ENCODE data around the gene BDKRB2.

Gene BDKRB2

DNA sequence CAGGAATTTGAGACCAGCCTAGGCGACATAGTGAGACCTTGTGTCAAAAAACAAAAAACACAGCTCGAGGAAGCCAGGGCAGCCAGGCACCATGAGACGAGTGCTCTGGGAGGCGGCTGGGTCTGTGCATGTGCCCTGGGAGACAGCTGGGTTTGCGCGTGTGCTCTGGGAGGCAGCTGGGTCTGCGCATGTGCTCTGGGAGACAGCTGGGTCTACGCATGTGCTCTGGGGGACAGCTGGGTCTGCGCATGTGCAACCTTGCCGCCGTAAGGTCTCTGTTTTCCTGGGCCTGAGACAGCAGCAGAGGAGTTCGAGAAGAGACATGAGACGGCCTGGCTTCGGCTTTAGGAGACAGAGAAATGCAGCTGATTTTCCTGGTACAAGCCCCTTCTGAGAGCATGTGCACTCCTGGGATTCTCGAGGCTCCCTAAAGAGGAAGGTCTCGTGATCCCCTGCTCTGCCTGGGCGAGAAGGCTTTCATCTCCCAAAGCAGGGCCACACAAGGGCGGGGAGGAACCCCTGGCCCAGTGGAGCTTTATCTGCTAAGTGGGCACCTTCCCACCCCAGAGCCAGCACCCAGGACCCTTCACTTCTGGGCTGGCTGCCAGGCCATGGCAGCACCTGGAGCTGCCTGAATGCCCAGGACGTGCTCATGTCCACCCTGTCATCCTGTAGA is 47.8 kb downstream of the BDKRB2 start:
- no peak for DNase-seq (ENCODE audit: low read depth in 2 of 2)

DNA sequence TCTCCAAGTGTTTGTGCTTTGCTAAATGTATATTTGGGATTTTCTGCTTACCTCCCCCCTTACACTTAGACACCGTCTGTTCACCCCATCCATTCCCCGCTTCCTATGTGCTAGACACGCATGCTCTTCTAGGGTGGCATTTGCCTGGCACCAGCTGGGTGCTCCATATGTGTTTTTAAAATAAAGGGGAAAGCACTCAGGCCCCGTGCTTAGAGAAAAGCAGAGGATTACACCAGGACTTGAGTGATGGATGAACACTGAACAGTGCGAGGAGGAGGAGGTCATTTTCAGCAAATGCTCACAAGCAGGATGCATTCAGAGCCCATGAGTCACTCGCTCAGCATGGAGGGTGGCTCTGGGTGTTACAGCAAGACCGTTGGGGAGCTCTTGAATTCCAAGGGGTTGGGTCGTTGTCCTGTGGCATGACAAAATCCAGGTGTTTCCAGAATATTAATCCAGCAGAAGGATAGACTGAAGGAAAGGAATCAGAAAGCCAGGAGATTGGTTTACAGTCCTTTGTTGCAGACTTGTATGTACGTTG is 48.4 kb downstream of the BDKRB2 start:
- no peak for DNase-seq (ENCODE audit: low read depth in 2 of 2)

DNA sequence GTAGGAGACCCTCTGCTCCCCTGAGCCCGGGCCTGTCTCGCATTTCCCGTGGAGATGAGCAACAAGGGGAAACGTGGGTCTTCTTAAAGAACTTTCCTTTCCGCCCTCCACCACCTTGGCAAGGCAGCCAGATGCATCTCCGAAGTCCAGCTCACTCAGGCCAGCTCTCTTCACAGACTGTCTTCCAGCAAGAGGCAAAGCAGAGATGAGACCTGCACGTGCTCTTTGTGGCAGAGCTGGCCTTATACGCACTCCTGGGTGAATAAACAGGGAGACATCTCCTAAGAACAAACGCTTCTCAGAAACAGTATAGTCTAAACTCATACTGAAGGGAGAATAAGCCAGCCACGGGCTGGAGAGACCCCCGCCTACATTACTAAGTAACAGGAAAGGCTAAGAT is 50.0 kb downstream of the BDKRB2 start:
- DNase-seq (ENCODE audit: low read depth in 2 of 2) = no peak

DNA sequence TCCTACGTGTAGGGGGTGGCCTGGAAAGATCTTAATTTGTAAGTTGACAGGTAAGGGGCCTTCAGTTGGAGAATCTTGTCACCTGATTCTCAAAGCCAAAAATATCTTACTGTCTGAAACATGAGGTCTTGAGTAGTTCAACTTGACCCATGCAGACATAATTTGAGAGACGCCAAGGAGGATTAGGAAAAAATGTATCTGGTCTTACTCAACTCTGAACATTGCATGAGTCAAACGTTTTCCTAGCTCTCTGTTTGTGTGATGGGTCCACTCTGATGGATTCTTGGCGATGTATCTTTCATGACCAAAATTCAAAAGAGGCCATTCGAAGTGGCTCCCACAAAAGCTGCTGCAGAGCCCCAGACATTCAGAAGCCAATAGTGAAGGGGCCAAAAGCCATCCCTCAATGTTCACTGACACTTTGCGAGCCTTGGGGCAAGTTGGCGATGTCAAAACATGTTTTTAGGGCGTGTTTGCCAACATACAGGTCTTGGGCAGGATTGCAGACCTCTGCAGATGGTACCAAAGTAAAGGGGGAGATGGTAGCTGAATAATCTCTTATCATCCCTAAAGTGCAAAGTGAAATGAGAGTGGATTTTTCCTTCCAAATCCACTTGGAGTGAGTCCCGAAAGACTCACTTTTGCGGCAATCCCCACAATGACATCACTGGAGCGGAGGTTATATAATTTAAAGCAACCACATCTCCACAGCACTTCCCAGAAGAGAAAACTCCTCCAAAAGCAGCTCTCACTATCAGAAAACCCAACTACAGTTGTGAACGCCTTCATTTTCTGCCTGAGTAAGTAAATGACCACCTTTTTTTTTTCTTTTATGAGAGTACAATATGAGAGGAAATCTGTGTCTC is 51.1 kb downstream of the BDKRB2 start, which contains the start of gene BDKRB1:
Gene BDKRB1, plus strand, starts transcription at position 710 of the 866 bp plus-strand sequence. CDS start 7,473 bp downstream, outside the sequence.
- DNase-seq (ENCODE audit: low read depth in 2 of 2) = no peak

DNA sequence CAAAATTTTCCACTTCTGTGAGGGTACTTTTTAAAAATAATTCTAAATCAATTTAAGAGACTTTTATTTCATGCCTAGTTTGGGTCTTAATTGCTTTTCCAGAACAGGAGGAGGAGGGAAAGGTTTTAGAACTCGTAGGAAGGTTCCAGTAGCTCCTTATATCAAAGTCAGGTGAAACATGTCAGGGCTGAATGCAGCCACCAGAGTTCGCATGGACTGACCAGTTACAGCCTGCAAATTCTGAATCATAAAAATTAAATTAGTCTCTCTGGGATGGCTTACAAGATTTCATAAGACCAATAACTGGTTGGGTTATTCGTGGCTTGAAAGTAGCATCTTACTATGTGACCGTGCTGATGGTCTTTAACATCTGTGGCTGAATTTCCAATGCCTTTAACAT is 51.8 kb downstream of the BDKRB2 start:
- no peak for DNase-seq (ENCODE audit: low read depth in 2 of 2)

- DNase-seq (ENCODE audit: low read depth in 2 of 2) = no peak
Observed at GRCh38 chr14:96257056-96257455, 52.4 kb downstream of the BDKRB2 start.

- DNase-seq (ENCODE audit: low read depth in 2 of 2) = no peak
Observed at GRCh38 chr14:96257900-96258299, 53.3 kb downstream of the BDKRB2 start.

DNA sequence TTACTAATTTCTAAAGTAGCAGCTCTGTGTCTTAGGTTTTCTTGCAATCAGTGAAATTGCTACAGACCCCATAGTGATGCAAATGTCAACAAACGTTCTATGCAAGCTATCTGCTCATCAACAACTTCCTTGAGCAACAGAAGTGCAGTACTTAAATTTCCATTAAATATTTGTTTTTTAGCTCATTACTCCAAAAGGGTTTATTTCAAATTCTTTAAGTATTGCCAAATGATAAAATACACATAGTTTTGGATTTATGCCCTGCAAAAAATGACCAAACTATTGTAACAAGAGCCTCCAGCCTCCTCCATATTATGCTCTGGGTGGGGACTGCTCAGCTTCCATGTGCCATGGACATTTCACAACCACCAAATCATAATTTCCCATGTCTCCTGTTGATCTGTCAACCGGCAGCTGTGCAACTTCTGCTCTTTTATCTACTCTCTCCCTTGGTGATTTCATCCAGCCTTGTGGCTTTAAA is 55.7 kb downstream of the BDKRB2 start:
- DNase-seq (ENCODE audit: low read depth in 2 of 2) = no peak

DNA sequence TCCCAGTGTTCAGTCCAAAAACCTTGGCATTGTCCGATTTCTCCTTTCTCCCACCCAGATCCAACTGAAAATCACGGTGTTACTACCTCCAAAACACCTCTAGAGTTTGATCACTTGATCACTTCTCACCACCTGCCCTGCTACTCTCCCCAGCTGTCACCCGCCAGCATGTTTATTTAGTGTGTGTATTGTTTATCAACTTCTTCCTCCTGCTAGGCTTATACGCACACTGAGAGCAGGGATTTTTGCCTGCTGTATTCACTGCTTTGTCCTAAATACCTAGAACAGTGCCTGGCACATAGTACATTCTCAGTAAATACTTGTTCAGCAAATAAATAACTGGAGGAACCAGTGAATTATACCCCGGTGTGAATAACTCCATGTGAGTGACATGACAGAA is 56.4 kb downstream of the BDKRB2 start:
- no peak for DNase-seq (ENCODE audit: low read depth in 2 of 2)

DNA sequence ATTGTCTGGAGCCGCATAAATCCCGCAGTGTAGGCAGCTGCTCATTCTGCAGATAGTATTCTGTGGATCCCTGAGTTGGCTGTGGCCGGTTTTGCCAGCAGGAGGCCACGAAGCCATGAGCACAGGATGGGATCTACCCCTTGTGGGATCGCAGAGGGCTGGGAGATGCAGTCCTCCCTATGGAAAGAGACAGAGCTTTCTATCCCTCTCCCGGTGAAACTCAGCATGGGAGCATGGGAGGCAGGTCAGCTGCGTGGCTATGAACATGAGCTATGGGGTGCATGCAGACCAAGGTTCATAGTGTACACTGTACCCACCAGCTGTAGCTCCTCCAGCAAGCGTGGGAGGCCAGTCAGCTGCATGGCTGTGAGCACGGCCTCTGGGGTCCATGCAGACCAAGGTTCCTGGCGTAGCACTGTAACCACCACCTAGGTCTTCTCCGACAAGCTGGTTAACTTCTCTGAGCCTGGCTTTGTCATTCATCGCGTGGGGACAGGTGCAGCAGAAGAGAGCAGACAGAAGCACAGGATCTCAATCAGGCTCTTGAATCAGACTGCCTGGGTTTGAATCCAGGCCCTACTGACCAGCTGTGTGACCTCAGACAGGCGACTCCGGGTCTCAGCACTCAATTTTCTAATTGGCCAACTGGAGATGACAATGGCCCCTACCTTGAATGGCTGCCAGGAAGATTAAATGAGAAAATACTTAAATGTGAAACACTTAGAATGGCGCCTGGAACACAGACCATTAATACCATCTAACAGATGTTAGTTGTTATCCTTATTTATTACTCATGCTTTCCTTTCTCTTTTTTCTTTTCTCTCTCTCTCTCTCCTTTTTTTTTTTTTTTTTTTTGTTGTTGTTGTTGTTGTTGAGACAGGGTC is 57.4 kb downstream of the BDKRB2 start:
- no peak for DNase-seq (ENCODE audit: low read depth in 2 of 2)

- no peak for DNase-seq (ENCODE audit: low read depth in 2 of 2)
Observed at GRCh38 chr14:96263347-96264199, 58.9 kb downstream of the BDKRB2 start.

- DNase-seq (ENCODE audit: low read depth in 2 of 2) = no peak
Observed at GRCh38 chr14:96264200-96264553, 59.5 kb downstream of the BDKRB2 start.

- DNase-seq (ENCODE audit: low read depth in 2 of 2) = no peak
Observed at GRCh38 chr14:96264853-96265252, 60.2 kb downstream of the BDKRB2 start.

- no peak for DNase-seq (ENCODE audit: low read depth in 2 of 2)
Observed at GRCh38 chr14:96265383-96266095, 60.9 kb downstream of the BDKRB2 start.

GRCh38 chr14:96267336-96267735 is 62.7 kb downstream of the BDKRB2 start:
- DNase-seq (ENCODE audit: low read depth in 2 of 2) = no peak

DNA sequence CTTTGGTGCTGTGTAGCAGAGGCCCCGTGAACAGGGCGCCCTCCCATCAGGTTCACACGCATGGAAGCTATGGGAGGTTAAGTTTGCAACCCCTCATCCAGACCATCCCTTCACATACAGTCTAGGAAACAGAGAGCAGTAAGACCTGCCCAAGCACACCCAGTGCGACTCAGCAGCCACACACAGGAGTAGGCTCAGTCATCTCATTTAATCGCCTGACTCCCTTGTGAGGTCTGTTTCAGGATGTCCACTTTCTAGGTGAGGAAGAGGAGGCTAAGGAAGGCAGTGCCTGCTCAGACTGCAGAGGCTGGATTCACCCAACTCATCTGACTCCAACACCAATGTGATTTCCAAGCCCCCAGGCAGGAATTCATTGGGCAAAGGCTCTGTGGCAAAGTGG is 63.3 kb downstream of the BDKRB2 start:
- no peak for DNase-seq (ENCODE audit: low read depth in 2 of 2)

- no peak for DNase-seq (ENCODE audit: low read depth in 2 of 2)
Observed at GRCh38 chr14:96268431-96269358, 64.1 kb downstream of the BDKRB2 start.

DNA sequence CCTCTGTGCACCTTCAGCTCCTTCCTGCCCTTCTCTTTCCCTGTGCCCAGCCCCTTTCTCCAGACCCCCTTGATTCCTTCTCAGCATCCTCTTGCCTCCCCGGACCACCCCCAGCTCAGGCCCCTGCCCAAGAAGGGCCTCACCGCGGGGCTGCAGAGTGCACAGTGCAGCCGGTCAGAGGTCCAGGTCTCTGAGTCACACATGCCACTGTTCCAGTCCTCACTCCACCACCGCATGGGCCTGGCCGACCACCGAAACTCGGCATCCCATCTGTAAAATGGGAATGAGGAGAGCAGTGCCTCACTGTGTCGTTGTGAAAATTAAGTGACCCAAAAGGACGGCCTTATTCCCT is 64.7 kb downstream of the BDKRB2 start:
- no peak for DNase-seq (ENCODE audit: low read depth in 2 of 2)
